NOMO-1 treated with dmso at 0.1 percent for 144 hours (cell line): Measurements from ENCODE around the gene C1orf122.
A peak's percentile ranks its signal among the peaks of the same experiment; 100 is the strongest.

Source experiments
- DNase-seq: peaks from one replicate; lab custom pipeline; 2025; ENCODE audit not compliant: unreplicated experiment; lab: John Stamatoyannopoulos, UW

The C1orf122 gene

DNA sequence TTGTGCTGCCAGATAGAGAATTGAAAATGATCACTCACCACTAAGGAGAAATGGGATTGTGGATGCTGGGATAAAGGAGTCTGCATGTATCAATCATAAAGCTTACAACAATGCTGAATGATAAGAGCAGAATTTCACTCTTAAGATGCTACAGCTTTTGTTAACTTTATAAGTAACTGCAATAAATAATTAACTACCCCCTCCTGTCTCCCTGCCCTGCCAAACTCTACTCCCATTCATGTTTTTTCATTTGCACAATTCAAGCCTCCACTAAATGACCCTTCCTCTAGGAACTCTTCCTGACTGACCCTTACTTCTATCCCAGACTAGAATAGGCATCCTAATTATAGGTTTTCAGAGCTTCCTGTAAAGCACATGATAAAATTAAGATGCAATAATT is 36.9 kb downstream of the C1orf122 start:
- no peak for DNase-seq

DNA sequence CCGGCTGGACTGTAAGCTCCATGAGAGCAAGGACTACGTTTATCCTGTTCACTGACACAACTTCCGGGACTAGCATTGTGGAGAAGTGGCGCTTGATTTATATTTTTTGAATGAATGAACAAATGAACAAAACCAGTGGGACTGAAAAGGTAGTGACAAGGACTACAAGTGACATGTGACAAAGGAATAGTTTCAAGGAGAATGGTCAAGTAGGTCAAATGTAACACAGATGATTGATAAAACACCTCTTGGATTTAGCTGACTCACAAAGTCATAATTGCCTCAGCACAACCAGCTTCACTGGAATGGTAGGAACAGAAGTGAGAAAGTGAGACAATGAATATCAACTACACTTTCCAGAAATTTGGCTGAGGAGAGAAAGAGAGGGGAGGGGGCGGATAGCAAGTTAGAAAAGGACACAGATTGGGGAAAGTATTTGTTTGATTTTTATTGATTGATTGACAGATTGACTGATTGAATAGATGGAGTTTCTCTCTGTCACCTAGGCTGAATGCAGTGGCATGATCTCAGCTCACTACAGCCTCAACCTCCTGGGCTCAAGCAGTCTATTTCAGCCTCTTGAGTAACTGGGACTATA is 37.6 kb downstream of the C1orf122 start:
- DNase-seq = no peak

DNA sequence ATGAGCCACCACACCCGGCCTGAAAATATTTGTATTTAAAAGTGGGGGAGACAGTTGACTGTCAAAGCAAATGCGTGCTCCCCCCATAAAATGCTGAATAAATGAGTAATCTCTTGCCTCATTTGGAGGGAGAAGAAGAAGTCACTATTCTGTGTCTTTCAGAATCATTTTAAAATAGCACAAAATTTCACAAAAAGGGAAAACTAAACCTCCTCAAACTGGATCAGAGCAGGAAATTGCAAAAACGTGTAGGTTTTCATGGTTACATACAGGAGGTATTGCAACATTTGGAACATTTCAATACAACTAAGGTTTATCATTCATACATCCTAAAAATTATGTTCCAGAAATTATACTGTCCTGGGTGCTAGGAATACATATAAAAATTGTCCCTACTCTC is 38.2 kb downstream of the C1orf122 start:
- DNase-seq = peak; percentile 52

DNA sequence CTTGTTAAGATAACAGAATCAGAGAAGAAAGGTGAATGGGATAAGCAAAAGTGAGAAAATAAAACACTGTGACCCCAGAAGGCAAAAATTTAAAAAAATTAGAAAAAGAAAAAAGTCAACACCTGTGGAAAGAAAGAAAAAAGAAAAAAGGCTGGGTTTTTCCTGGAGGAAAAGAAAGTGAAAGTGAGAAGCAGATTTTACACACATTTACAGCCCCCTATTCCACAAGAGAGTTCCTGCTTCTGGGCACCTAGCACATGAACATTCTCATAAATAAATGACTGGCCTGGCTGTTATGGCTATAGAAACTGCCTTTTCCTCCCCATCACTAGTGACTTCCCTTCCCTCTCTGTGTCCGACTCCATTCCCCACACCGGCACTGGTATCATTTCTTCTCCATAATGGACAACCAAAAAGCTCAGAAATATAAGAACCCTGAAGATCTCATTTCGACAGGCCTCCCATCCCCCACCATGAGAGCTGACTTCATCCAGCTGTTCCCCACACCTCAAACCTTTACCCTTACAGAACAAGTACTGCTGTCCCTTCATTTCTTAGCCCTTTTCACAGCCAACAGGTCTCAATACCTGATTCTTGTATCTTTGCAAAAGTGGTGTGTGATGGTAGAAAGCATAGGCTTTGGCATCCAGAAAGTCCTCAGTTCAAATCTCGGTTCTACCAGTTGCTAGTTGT is 39.2 kb downstream of the C1orf122 start:
- DNase-seq = peak; percentile 15

DNA sequence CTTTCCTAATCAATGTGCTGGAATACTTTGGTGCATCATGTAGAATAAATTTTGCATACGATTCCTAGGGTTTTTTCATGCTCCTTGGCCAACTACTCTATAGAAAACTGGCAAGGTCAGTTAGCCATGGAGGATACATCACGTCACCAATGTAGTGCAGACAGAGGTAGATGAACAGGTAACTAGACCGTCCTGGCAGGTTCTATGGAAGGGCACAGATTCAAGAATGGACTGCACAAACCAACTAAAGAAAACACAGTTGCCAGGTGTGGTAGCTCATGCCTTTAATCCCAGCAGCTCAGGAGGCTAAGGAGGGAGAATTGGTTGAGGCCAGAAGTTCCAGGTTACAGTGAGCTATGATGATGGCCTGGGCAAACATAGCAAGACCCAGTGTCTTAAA is 41.9 kb downstream of the C1orf122 start:
- DNase-seq = no peak

DNA sequence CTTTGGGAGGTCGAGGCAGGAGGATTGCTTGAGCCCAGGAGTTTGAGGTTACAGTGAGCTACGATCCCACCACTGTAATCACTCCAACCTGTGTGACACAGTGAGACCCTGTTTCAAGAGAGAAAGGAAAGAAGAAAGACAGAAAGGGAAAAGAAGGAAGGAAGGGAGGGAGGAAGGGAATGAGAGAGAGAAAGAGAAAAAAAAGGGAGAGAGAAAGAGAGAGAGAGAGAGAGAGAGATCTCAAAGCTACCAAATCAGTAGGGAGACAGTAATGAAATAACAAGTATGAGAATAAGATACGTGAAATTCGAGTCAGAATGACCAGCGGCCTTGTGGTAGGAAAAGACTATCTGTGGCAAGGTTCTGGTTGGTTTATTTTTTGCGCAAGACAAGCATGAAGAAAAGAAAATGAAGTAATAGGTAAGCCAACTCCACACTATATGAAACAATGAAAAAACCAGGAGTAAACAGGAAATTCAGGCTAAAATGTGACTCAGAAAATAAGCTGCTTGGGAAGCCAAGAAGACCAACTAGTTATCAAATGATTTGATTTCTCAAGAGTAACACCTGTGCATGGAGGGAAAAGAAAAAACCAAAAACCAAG is 42.9 kb downstream of the C1orf122 start:
- no peak for DNase-seq

DNA sequence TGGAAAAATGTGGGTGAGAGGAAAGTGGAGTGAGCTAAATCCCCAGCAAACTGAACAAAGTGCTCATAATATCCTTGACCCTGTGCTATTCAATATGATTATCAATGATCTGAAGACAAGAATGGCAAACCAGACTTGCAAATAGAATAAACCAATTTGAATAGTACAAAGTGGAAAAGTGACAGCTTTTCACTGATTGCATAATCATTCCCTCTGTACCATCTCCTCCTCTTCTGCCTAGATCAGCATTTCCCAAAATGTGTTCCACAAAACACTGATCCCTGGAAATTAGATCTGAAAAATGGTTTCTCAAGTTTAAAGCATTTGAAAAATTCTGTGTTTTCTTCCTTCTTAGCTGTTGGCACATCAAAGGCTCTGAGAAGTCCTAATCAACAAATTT is 43.7 kb downstream of the C1orf122 start:
- DNase-seq = no peak

DNA sequence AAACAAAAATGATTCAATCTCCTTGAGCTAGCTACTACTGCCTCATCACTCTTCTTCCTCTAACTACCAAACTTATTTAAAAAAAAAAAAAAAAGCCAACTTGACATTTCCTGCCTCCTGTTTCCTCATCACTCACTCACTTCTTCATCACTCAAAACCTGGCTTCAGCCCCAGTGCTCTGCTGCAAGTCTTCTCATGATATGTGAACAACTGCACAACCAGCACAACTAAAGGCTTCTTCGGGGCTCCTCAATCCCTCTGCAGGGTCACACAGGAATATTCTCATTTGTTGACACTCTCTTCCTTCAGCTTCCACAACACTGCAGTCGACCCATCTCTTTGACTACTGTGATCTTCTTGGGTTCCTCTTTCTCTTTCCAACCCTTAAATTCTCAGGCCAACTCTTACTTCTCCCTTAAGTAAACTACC is 44.2 kb downstream of the C1orf122 start:
- peak; percentile 66 for DNase-seq

DNA sequence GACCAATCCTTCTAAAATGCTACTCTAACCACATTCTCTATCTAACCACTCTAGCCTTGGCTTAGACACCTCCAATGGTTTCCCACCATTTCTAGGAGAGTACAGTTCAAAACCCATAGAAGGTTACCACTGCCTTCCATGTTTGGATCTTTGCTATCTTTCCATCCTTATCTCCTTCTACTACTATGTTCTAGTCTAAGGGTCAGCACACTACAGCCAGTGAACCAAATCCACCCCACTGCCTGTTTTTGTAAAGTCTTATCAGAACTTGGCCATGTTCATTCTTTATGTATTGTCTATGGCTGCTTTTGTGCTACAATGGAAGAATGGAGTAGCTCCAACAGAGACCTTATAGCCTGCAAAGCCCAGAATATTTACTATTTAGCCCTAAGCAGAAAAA is 45.6 kb downstream of the C1orf122 start:
- no peak for DNase-seq

DNA sequence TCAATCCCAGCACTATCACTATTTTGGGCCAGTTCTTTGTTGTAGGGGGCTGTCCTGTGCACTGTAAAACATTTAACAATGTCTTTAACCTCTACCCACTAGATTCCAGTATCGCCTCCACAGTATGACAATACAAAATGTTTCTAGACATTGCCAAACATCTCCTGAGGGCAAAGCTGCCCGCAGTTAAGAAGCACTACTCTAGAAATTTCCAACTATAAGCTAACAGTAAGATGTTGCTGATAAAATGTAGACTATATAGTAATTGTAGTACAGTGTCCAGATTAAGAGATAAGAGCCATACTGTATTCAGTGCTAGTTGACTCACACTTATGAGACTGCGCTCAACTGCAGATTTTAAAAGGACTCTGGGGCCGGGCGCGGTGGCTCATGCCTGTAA is 46.8 kb downstream of the C1orf122 start:
- DNase-seq = no peak
